ENCODE data around the gene PTPN22. TPM values are rescaled to one million over a fixed set of nuclear protein-coding genes. Genes with fewer than 3 reads are reported as not detected.

PTPN22 gene
- total and polyA plus RNA-seq, 2 experiments from 2014 or later, result 0.17 to 0.47 TPM

DNA sequence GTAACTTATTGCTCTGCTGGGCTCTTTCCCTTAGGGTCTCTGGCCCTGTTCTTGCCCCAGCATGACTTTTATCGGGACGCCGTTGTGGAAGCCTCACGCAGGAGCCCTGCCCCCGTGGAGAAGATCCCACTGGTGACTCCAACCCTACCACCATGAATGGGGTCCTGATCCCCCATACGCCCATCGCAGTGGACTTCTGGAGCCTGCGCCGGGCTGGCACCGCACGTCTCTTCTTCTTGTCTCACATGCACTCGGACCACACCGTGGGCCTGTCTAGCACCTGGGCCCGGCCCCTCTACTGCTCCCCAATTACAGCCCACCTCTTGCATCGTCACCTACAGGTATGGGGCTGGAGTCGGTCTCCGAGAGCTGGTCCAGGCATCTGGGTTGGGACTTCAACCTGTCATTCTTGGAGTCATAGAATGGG is 33.9 kb upstream of the PTPN22 start:
- peak overlapping the region; percentile 85 for H3K4me2 ChIP-seq
- H4K20me1 ChIP-seq (ENCODE audit: insufficient read depth, poor library complexity, severe bottlenecking), result no peaks in the 10 kb centered on the region
- DNase-seq (ENCODE audit: low spot score), result peak; percentile 34
- H3K9me3 ChIP-seq (ENCODE audit: low read depth), result no peaks in the 10 kb centered on the region
- no peak for TF ChIP-seq EZH2 (IDR thresholded peaks at IDR 0.05; ENCODE audit: borderline replicate concordance)
- TF ChIP-seq, protein P1, sequence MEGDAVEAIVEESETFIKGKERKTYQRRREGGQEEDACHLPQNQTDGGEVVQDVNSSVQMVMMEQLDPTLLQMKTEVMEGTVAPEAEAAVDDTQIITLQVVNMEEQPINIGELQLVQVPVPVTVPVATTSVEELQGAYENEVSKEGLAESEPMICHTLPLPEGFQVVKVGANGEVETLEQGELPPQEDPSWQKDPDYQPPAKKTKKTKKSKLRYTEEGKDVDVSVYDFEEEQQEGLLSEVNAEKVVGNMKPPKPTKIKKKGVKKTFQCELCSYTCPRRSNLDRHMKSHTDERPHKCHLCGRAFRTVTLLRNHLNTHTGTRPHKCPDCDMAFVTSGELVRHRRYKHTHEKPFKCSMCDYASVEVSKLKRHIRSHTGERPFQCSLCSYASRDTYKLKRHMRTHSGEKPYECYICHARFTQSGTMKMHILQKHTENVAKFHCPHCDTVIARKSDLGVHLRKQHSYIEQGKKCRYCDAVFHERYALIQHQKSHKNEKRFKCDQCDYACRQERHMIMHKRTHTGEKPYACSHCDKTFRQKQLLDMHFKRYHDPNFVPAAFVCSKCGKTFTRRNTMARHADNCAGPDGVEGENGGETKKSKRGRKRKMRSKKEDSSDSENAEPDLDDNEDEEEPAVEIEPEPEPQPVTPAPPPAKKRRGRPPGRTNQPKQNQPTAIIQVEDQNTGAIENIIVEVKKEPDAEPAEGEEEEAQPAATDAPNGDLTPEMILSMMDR (IDR thresholded peaks at IDR 0.05; ENCODE audit: poor library complexity), result no peak
- TF ChIP-seq EZH2phosphoT487 (IDR thresholded peaks at IDR 0.05; ENCODE audit: low read depth, severe bottlenecking, unreplicated experiment), result no peak
- under 1% methylated on average over 17 of the region's 17 CpGs for WGBS (ENCODE audit: low lambda C conversion rate, missing lambda C conversion rate)
- no peaks in the 10 kb centered on the region for H3K9me2 ChIP-seq (replicated peaks; ENCODE audit: insufficient read depth)
- peak overlapping the region; percentile 53 for H3K4me3 ChIP-seq
- peaks cover 18% of the 10 kb centered on the region for H3K79me2 ChIP-seq
- peak overlapping the region; percentile 53 for H3K27ac ChIP-seq
- no peaks in the 10 kb centered on the region for H3K36me3 ChIP-seq (replicated peaks; ENCODE audit: insufficient read depth, low read depth)
- H2AFZ ChIP-seq, result peak overlapping the region; percentile 81
- no peaks in the 10 kb centered on the region for H3K27me3 ChIP-seq
- peaks cover 7% of the 10 kb centered on the region for H3K4me1 ChIP-seq (ENCODE audit: insufficient read depth)

DNA sequence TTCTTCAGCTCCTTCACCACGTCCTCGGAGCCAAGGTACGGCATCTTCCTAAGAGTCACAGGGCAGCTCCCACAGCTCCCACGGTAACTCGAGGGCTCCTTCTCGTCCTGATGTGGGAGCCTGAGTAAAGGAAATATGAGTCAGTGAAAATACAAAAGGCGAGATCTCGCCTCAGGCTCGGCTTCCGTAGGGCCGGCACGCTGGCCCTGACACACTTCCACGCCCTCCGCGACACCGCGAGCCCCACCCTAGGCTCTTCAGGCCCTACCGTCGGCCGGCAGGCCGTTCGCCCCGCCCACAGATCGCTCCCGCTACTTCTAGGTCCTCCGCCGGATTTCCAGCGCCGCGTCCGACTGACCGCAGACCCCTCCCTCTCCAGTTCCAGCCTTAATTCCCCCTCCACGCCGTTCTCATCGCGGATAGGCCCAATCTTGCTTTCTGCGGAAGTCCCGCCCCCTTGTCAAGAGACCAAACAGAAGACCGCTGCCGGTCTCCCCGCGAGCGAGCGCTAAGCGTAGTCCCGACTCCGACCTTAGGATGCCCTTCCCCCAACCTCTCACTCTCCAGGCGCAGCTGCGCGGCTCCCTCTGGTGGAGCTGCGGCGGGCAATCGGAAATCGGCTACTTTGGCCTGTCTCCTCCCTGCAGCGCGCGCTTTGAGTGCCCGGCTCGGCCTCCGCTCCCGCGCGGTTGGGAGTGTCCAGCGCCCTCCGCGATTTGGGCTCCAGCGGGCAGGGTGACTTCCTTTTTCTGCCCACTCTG is 33.3 kb upstream of the PTPN22 start, which contains the start of the genes AP4B1 and DCLRE1B:
TSS of gene AP4B1 (minus strand) at position 126 of the 761 bp plus-strand sequence. CDS start at position 44, 82 bp downstream.
TSS of gene DCLRE1B (plus strand) at position 653 of the 761 bp plus-strand sequence. CDS start 261 bp downstream, outside the sequence.
- no peaks in the 10 kb centered on the region for H3K9me3 ChIP-seq (ENCODE audit: low read depth)
- H3K36me3 ChIP-seq (replicated peaks; ENCODE audit: insufficient read depth, low read depth), result no peaks in the 10 kb centered on the region
- H3K27ac ChIP-seq, result peak within 1 kb of the TSS; percentile 84
- H3K4me3 ChIP-seq, result peak within 1 kb of the TSS; percentile 53
- H3K79me2 ChIP-seq, result peaks cover 18% of the 10 kb centered on the region
- H3K4me1 ChIP-seq (ENCODE audit: insufficient read depth), result peaks cover 7% of the 10 kb centered on the region
- no peaks in the 10 kb centered on the region for H3K9me2 ChIP-seq (replicated peaks; ENCODE audit: insufficient read depth)
- no peak for TF ChIP-seq EZH2phosphoT487 (IDR thresholded peaks at IDR 0.05; ENCODE audit: low read depth, severe bottlenecking, unreplicated experiment)
- TF ChIP-seq, protein P1 (IDR thresholded peaks at IDR 0.05; ENCODE audit: poor library complexity), result peak; percentile 55
- DNase-seq (ENCODE audit: low spot score), result peak; percentile 100
- WGBS (ENCODE audit: low lambda C conversion rate, missing lambda C conversion rate), result 2% methylated on average over 64 of the region's 67 CpGs
- H2AFZ ChIP-seq, result peak within 1 kb of the TSS; percentile 81
- H3K4me2 ChIP-seq, result peak within 1 kb of the TSS; percentile 85
- no peaks in the 10 kb centered on the region for H4K20me1 ChIP-seq (ENCODE audit: insufficient read depth, poor library complexity, severe bottlenecking)
- no peaks in the 10 kb centered on the region for H3K27me3 ChIP-seq

DNA sequence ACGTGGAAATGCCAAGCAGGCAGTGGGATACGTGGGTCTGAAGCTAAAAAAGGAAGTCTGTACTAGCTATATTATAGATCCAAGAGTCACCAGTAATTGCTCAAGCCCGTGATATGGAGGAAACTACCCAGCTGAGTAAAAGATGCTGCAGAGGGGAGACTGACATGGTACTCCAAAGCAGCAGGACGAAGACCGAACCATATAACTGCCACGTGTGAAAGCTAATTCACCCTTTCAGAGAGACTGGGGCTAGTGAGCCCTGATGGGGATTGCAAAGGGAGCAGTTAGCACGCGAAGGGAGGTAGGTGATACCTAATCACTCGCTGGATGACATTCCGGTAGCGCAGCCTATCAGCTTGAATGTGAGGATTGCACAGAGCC is 32.8 kb upstream of the PTPN22 start:
- H2AFZ ChIP-seq, result peak overlapping the region; percentile 49
- no peak for TF ChIP-seq EZH2 (IDR thresholded peaks at IDR 0.05; ENCODE audit: borderline replicate concordance)
- TF ChIP-seq EZH2phosphoT487 (IDR thresholded peaks at IDR 0.05; ENCODE audit: low read depth, severe bottlenecking, unreplicated experiment), result no peak
- TF ChIP-seq, protein P1 (IDR thresholded peaks at IDR 0.05; ENCODE audit: poor library complexity), result no peak
- peaks cover 7% of the 10 kb centered on the region for H3K4me1 ChIP-seq (ENCODE audit: insufficient read depth)
- H3K4me3 ChIP-seq, result peak overlapping the region; percentile 31
- WGBS (ENCODE audit: low lambda C conversion rate, missing lambda C conversion rate), result 1% methylated on average over 11 of the region's 11 CpGs
- H3K27me3 ChIP-seq, result no peaks in the 10 kb centered on the region
- no peaks in the 10 kb centered on the region for H3K9me2 ChIP-seq (replicated peaks; ENCODE audit: insufficient read depth)
- DNase-seq (ENCODE audit: low spot score), result no peak
- no peaks in the 10 kb centered on the region for H3K36me3 ChIP-seq (replicated peaks; ENCODE audit: insufficient read depth, low read depth)
- H3K27ac ChIP-seq, result peak overlapping the region; percentile 84
- no peaks in the 10 kb centered on the region for H3K9me3 ChIP-seq (ENCODE audit: low read depth)
- H3K79me2 ChIP-seq, result peaks cover 18% of the 10 kb centered on the region
- H4K20me1 ChIP-seq (ENCODE audit: insufficient read depth, poor library complexity, severe bottlenecking), result no peaks in the 10 kb centered on the region
- peak overlapping the region; percentile 78 for H3K4me2 ChIP-seq
